Measurements from ENCODE around the gene RAB5IF.
"Not testable (repeated sequence)": the region's sequence is repeated elsewhere in the genome, so short reads cannot be mapped to it uniquely, and the experiment has no call there.

Gene RAB5IF

GRCh38 chr20:36631646-36632045 is 26.1 kb downstream of the RAB5IF start:
- no peak for DNase-seq

GRCh38 chr20:36632147-36632486 is 26.5 kb downstream of the RAB5IF start:
- no peak for DNase-seq

DNA sequence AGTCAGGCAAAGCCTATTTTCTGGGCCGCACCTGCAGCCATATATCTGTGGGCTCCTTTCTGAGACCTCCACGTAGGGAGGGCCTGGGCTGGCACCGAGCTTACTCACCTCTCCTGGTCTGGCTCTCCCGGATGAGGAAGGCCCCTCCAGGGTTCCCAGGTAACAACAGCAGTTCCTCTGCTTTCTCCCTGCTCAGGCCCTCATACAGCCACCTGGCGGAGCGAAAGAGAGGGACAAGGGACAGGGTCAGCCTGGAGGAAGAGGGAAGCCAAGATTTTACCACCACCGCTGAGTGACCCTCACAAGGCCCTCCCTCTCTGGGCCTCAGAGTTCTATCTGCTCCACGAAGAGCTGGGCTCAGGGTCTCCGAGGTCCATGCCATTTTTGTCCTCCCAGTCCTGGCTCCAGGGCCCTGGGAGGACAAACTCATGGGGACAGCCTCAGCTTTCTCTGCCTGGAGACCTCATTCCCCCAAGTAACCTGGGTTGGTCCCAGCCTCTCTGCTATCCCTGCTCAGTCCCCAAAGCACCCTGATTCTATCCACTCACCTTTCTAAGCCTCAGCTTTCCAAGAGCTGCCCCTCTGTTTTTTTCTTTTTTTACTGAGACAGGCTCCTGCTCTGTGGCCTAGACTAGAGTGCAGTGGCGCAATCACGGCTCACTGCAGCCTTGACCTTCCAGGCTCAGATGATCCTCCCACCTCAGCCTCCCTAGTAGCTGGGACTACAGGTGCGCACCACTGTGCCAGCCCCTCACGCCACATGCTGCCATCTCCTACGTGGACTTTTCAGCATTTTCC is 27.1 kb downstream of the RAB5IF start:
- DNase-seq, result no peak

DNA sequence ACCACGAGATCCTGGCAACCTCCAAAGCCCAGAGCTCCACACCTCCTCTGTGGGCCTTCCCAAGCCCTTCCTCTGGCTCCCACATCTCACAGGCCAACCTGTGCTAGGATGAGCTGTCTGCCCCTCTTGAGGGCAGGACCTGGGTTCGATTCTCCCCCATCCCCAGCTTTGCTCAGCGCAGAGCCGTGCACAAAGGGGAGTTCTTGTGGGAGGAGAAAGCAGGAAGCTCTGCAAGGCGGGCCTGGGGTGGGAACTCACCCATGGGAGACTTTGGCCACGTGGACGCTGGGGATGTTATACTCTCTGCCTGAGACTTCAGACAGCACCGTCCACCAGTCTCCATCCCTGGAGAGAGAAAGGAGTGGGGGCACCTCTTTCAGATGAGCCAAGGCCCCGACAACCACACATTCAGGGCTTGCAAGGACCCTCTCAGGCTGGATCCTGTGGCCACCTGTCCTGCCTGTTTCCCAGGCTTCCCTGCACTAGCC is 27.8 kb downstream of the RAB5IF start:
- no peak for DNase-seq

DNA sequence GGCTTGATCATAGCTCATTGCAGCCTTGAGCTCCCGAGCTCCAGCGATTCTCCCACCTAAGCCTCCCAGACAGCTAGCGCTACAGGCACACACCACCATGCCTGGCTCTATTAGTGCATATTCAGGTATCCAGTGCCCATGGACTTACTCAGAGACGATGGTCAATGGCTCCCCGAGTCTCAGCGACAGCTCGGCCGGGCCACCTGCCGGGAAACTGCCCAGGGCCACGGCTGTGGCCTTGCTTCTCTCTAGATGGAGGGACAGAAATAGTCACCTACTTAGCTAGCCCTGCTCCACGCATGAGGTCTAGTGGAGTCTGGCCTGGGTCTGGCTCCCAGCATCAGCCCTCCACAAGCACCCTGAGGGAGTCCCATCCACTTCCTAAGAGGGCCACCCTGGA is 28.8 kb downstream of the RAB5IF start:
- no peak for DNase-seq

DNA sequence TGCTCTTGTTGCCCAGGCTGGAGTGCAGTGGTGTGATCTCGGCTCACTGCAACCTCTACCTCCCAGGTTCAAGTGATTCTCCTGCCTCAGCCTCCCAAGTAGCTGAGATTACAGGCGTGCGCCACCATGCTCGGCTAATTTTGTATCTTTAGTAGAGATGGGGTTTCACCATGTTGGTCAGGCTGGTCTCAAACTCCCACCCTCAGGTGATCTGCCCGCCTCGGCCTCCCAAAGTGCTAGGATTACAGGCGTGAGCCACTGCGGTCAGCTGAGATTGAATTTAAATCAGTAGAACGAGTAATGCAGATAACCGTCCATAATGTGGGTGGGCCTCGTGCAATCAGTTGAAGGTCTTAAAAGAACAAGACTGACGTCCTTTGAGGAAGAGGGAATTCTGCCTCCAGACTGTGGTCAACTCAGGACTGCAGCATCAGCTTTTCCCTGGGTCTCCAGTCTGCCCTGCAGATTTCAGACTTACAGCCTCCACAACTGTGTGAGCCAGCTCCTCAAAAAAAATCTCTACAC is 33.4 kb downstream of the RAB5IF start:
- not testable (repeated sequence) for DNase-seq

GRCh38 chr20:36641506-36641843 is 35.9 kb downstream of the RAB5IF start:
- no peak for DNase-seq

GRCh38 chr20:36642136-36642535 is 36.6 kb downstream of the RAB5IF start:
- no peak for DNase-seq

- peak; percentile 49 for DNase-seq
These were observed 38.6 kb downstream of the RAB5IF start for GRCh38 chr20:36644032-36644705.

DNA sequence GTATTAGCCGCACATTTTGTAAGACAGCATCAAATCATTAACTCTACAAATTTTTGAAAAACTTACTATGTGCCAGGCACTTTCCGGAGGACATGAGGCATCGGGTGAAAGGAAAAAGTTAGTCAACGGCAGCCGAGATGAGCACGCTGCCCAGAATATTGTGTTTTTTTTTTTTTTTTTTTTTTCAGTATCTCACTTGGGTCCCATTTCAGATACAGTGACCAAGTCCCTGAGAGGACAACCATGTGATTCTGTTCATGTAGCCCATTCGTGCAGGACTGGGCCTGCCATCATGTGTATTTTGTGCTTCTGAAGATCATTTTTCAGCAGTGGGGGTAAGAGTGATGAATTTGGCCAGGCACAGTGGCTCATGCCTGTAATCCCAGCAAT is 39.1 kb downstream of the RAB5IF start:
- peak; percentile 10 for DNase-seq

DNA sequence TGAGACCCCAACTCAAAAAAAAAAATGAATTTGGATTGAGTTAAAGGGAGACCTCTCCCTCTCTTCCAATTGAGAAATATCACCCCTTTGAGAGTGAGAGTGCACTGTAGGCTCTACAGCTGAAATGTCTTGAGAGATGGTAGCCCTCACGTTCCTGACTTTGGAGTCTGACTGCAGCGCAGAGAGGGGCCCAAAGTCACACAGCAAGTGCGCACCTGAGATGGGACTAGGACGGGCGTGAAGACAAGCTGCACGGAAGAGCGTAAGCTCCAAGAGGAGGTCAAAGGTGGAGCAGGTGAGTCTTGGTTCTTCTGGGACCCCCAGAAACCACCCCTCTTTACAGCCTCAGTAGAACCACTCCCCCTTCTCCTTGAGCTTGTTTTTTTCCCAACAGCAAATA is 39.8 kb downstream of the RAB5IF start:
- no peak for DNase-seq

DNA sequence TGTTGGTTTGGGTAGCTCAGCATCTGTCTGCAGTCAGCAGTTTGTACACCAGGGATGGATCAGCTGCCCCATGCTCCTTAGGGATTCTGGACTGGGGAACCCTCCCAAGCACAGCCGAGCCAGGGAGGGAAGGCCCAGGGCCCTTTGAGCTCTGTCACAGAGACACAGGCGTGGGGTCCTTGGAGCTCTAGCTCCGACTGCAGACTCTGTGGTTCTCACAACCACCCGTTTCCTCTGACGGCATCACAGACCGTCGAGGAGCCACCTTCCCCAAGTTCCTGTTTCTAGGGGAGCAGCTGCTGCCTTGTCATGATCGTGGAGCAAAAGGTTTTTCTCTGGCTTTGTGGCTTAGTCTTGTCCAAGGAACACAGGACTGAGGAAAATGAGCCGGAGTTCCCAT is 40.4 kb downstream of the RAB5IF start, which contains the start of gene SLA2:
Gene SLA2 (minus strand): TSS at position 199 of the 400 bp plus-strand sequence. CDS start 4,861 bp downstream, outside the sequence.
- peak; percentile 57 for DNase-seq

GRCh38 chr20:36646678-36647077 is 41.1 kb downstream of the RAB5IF start:
- DNase-seq, result no peak

DNA sequence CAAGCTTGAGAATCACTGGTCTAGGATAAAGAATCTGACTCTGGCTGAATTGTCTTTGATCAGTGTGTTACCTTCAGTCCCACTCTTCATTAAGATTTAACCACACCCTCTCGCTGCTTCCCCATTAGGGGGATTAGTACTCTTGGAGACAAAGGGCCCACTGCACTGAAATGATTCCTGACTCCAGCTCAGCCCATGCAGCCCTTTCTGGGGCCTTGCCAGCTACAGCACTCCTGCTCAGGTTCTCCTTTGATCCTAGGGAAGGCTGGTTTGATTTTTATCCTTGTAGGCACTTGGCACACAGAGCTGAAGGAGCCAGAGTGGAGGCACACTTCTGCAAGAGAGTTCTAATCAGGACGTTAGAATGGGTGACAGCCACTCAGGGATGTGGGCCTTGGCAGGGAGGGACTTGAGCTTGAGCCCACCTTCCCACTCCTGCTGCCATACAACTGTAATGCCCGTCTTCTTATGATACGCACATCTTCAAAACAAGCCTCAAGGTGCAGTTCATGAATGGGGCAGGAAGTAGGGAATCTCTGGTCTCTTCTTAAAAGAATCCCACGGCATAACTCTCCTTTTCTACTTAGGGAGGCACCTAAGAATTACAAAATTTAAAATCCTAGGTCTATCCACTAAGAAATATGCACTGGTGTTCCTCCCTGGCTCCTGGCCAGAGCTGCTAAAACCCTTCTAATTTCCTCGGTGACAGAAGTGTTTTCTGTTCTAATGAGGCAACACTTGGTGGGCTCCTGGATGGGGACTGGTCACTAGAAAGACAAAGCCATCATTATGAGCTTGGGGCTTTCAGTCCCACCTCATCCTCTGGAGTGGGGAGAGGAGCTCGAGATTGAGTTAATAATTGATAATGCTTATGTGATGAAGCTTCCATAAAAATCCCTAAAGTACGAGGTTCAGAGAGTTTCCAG is 41.9 kb downstream of the RAB5IF start:
- DNase-seq, result no peak

DNA sequence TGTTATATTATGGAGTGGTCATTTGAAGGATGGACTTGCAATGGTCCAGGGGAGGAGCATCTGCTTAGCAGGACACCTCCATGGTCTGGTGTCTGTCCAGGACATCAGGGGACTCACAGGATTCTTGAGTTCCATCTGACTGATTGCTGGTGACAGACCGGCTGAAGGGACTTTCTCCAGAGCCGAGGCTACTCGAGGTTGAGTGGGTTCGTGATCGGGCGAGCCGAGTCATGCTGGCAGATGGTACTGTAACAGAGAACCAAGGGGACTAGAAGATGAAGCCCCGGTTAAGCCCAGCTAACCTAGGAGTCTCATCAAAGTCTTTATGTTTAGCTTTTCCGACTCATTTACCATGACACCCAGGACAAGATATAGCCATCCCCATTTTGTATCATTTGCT is 47.9 kb downstream of the RAB5IF start:
- no peak for DNase-seq

- DNase-seq, result no peak
These were observed 48.9 kb downstream of the RAB5IF start for GRCh38 chr20:36654506-36654905.

GRCh38 chr20:36655004-36655403 is 49.4 kb downstream of the RAB5IF start:
- DNase-seq, result no peak

DNA sequence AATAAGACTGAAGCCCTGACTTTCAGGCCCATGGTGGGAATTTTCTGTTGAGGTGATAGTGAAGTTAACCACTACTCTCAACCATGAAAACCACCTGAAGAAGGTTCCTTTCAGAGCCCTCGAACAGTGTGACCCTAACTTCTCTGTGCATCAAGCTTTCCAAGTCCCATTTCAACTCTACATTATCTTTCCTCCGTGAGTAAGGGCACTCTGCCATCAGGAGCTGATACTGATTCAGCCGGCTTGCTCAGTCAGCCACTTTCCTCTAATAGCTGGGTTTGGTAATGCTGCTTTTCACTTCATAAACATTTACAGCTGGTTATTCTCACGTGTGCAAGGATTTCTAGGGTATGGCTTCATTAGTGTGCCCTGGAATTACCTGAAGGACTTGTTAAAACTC is 51.2 kb downstream of the RAB5IF start:
- DNase-seq, result no peak

GRCh38 chr20:36658300-36658699 is 52.7 kb downstream of the RAB5IF start:
- no peak for DNase-seq
